Measurements from ENCODE around the gene HOXB4. TPM values are rescaled to one million over a fixed set of nuclear protein-coding genes. Genes with fewer than 3 reads are reported as not detected.

The HOXB4 gene
- total RNA-seq, 1 experiment from 2014 or later = 0.22 TPM

- no peaks in the 10 kb centered on the region for H3K9me3 ChIP-seq (ENCODE audit: low read length)
- no peaks in the 10 kb centered on the region for H3F3A ChIP-seq (ENCODE audit: low read length, unreplicated experiment)
- ChIA-PET POLR2A (ENCODE audit: unreplicated experiment) (no interaction called here), CTCF (no interaction called here)
- H3K4me2 ChIP-seq (ENCODE audit: low read length) = peak overlapping the region; percentile 84
- peak; percentile 50 for ATAC-seq
- peak overlapping the region; percentile 80 for H2AFZ ChIP-seq (ENCODE audit: low read length)
- H3K4me1 ChIP-seq (ENCODE audit: insufficient read depth, low read length) = peaks cover 16% of the 10 kb centered on the region
- peaks cover 48% of the 10 kb centered on the region for H3K27me3 ChIP-seq (ENCODE audit: low read length)
- H3K79me2 ChIP-seq (ENCODE audit: low read length) = no peaks in the 10 kb centered on the region
- intact Hi-C loops (cut with micrococcal nuclease) = no loop called here
- no peaks in the 10 kb centered on the region for H4K20me1 ChIP-seq (ENCODE audit: low read length)
- no peak for DNase-seq
- no peaks in the 10 kb centered on the region for H3K9me2 ChIP-seq (replicated peaks; ENCODE audit: low read length)
- peak overlapping the region; percentile 61 for H3K4me3 ChIP-seq (ENCODE audit: low read length)
- TF ChIP-seq EZH2phosphoT487 (IDR thresholded peaks at IDR 0.05; ENCODE audit: borderline replicate concordance, low read length) (no peak), CTCF (conservative IDR thresholded peaks at IDR 0.05; ENCODE audit: low read depth, low read length) (no peak), EZH2 (IDR thresholded peaks at IDR 0.05; ENCODE audit: low read length, unreplicated experiment) (no peak)
- H3K9ac ChIP-seq (ENCODE audit: low read length) = no peak overlapping the region
- H3K36me3 ChIP-seq (ENCODE audit: low read depth, low read length) = no peaks in the 10 kb centered on the region
- no TSS peak for BruUV-seq (replicated peaks)
- no peak overlapping the region for H3K27ac ChIP-seq (ENCODE audit: low read length)
These were observed 33.7 kb upstream of the HOXB4 start for GRCh38 chr17:48611681-48612455.

- no TSS peak for BruUV-seq (replicated peaks)
These were observed 33.1 kb upstream of the HOXB4 start for GRCh38 chr17:48611213-48611612.

More at GRCh38 chr17:48611213-48611612, 33.1 kb upstream of the HOXB4 start:
- ChIA-PET CTCF (no interaction called here), POLR2A (ENCODE audit: unreplicated experiment) (no interaction called here)
- Histone ChIP-seq H3K4me2 (ENCODE audit: low read length) (peak overlapping the region; percentile 84), H2AFZ (ENCODE audit: low read length) (peak overlapping the region; percentile 80), H3K27ac (ENCODE audit: low read length) (no peak overlapping the region), H4K20me1 (ENCODE audit: low read length) (no peaks in the 10 kb centered on the region), H3K9ac (ENCODE audit: low read length) (no peak overlapping the region; the same call in 1 of the 2 replicates), H3K27me3 (ENCODE audit: low read length) (peaks cover 41% of the 10 kb centered on the region), H3K4me3 (ENCODE audit: low read length) (peak overlapping the region; percentile 61), H3K9me2 (replicated peaks; ENCODE audit: low read length) (no peaks in the 10 kb centered on the region), H3K9me3 (ENCODE audit: low read length) (no peaks in the 10 kb centered on the region), H3K36me3 (ENCODE audit: low read depth, low read length) (no peaks in the 10 kb centered on the region), H3K79me2 (ENCODE audit: low read length) (no peaks in the 10 kb centered on the region), H3F3A (ENCODE audit: low read length, unreplicated experiment) (no peaks in the 10 kb centered on the region), H3K4me1 (ENCODE audit: insufficient read depth, low read length) (peaks cover 16% of the 10 kb centered on the region)
- TF ChIP-seq EZH2 (IDR thresholded peaks at IDR 0.05; ENCODE audit: low read length, unreplicated experiment) = no peak
- TF ChIP-seq CTCF (conservative IDR thresholded peaks at IDR 0.05; ENCODE audit: low read depth, low read length) = no peak
- TF ChIP-seq EZH2phosphoT487 (IDR thresholded peaks at IDR 0.05; ENCODE audit: borderline replicate concordance, low read length) = no peak
- ATAC-seq (peak; percentile 33), DNase-seq (no peak)
- intact Hi-C loops (cut with micrococcal nuclease) = no loop called here

Measured in PC-3 (cell line).